Left forelimb (tissue), 1 donor: ENCODE results near the gene HOXD1.

ENCODE experiments used
- DNase-seq: peaks from one replicate; pipeline ENCODE4 v3.0.0-alpha.2; 2018; ENCODE audit warnings: low spot score

HOXD1 gene

GRCh38 chr2:176182671-176183070 lies 5.8 kb upstream of the HOXD1 start:
- DNase-seq = no peak

GRCh38 chr2:176184749-176185148 lies 3.7 kb upstream of the HOXD1 start:
- no peak for DNase-seq

GRCh38 chr2:176186024-176186423 lies 2.4 kb upstream of the HOXD1 start:
- DNase-seq = no peak

GRCh38 chr2:176187200-176187898 lies 1.1 kb upstream of the HOXD1 start:
- DNase-seq = no peak

GRCh38 chr2:176188774-176189680 lies 559 bp downstream of the HOXD1 start:
- peak; percentile 70 for DNase-seq

GRCh38 chr2:176189681-176190641 lies 1.5 kb downstream of the HOXD1 start:
- peak; percentile 68 for DNase-seq

- DNase-seq = no peak
These were observed 3.9 kb downstream of the HOXD1 start for GRCh38 chr2:176192351-176192750.

GRCh38 chr2:176193048-176193447 lies 4.6 kb downstream of the HOXD1 start:
- no peak for DNase-seq

- no peak for DNase-seq
These were observed 11.4 kb downstream of the HOXD1 start for GRCh38 chr2:176199902-176200301.

- no peak for DNase-seq
These were observed 12.5 kb downstream of the HOXD1 start for GRCh38 chr2:176200971-176201370.

GRCh38 chr2:176202491-176202890 lies 14.0 kb downstream of the HOXD1 start:
- DNase-seq = no peak

GRCh38 chr2:176205126-176205525 lies 16.7 kb downstream of the HOXD1 start:
- no peak for DNase-seq

- DNase-seq = no peak
These were observed 17.7 kb downstream of the HOXD1 start for GRCh38 chr2:176206136-176206535.

GRCh38 chr2:176206682-176207081 lies 18.2 kb downstream of the HOXD1 start:
- no peak for DNase-seq

- no peak for DNase-seq
These were observed 22.6 kb downstream of the HOXD1 start for GRCh38 chr2:176211110-176211509.

- DNase-seq = no peak
These were observed 23.8 kb downstream of the HOXD1 start for GRCh38 chr2:176212276-176212675.

GRCh38 chr2:176213406-176213805 lies 24.9 kb downstream of the HOXD1 start:
- DNase-seq = no peak

GRCh38 chr2:176227874-176228273 lies 39.4 kb downstream of the HOXD1 start:
- DNase-seq = no peak

GRCh38 chr2:176234156-176234555 lies 45.7 kb downstream of the HOXD1 start:
- DNase-seq = no peak

GRCh38 chr2:176234940-176235339 lies 46.5 kb downstream of the HOXD1 start:
- no peak for DNase-seq

GRCh38 chr2:176237456-176237855 lies 49.0 kb downstream of the HOXD1 start:
- no peak for DNase-seq

- no peak for DNase-seq
These were observed 50.6 kb downstream of the HOXD1 start for GRCh38 chr2:176239031-176239430.
